NOMO-1 treated with dmso at 0.1 percent for 144 hours (cell line): Measurements from ENCODE around the gene ADORA2A.

Experiments
- DNase-seq: peaks from one replicate; lab custom pipeline; 2025; ENCODE audit not compliant: unreplicated experiment; lab: John Stamatoyannopoulos, UW

Gene ADORA2A

DNA sequence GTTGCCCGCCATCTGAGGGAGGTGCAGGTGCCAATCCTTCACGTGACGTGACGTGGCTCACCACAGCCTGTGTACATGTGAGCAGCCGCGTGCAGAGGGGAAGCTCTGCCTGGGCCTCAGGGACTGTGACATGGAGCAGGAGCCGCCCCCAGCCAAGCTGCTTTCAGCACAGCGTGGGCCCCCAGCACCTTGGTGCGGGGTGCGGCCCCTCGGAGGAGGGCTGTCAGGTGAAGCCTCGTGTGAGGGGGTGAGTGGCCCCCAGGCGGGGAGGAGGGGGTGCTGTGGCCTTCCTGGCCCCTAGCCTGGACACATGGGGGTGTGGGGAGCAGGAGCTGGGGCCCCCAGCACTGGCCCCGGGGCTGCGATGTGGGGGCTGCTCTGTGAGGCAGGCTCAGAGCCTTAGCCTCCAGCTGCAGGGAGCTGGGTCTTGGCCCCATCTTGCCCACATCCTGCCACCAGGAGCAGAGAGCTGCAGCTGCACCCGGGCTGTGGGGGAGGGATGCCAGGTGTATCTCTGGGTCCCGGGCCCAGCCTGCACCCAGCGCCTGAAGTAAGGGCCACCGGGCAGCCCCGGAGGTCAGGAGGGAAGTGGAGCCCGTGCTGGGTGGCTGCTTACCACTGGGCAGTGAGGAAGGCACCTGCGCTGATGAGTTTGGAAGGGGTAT, at the start of gene ADORA2A:
Gene ADORA2A, plus strand, starts transcription at position 100 of the 665 bp plus-strand sequence. CDS start 5,806 bp downstream, outside the sequence.
- no peak for DNase-seq

- no peak for DNase-seq
Measured at GRCh38 chr22:24379536-24379935, 47.9 kb upstream of the ADORA2A start.

- DNase-seq: no peak
Measured at GRCh38 chr22:24380220-24380904, 47.0 kb upstream of the ADORA2A start.

DNA sequence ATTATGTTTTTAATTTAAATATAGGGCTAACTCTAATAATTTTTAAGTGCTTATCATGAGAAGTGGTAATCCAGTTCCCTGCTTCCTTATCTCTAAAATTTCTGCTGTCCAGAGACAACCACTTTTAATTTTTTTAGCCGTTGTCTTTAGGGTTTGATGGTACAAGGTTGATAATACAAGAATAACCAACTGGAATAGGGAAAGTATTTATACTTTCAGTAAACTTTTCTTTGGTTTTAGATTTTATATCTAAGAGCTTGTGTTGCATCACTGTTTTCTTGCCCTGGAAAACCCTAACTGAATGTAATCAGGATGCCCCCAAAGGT, 46.5 kb upstream of the ADORA2A start:
- DNase-seq: no peak

- DNase-seq: no peak
Measured at GRCh38 chr22:24383061-24383460, 44.3 kb upstream of the ADORA2A start.

GRCh38 chr22:24384131-24384530, 43.3 kb upstream of the ADORA2A start:
- DNase-seq: no peak

- no peak for DNase-seq
Measured at GRCh38 chr22:24386937-24387471, 40.4 kb upstream of the ADORA2A start.

DNA sequence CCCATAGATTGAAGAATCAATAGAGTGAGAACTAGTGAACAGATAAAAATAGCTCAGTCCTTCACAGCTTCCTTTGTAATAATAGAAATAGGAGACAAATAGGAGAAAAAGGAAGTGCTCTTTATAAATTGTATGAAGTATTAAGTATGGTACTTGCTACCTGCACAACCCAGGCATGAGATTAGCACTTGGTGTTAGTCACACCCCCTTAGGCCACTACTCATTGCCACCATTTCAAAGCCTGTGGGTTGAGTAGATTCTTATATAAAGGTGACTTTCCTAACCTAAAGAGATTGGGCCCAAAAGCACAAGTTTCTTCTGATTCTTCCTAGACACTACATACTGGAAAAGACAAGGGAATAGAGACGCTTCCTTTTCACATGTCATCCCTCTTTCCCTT, 37.7 kb upstream of the ADORA2A start:
- DNase-seq: no peak

DNA sequence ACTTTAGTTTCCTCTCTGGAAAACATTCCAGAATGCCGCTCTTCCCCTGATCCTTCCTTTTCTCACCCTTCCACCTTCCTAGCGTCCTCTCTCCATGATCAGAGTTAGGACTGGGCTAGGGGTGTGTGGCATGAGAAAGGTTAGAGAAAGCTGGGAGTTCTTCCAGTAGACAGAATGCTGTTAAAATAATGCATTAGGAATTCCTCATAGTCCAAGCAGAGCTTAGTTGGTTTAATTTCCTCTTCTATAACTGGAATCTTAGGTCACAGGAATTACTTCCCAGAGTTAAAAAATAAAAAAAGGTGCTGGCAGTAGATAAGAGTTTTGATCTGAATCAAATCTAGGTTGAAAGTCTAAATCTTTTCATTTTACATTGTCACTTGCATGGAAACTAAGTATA, 37.2 kb upstream of the ADORA2A start:
- DNase-seq: no peak

DNA sequence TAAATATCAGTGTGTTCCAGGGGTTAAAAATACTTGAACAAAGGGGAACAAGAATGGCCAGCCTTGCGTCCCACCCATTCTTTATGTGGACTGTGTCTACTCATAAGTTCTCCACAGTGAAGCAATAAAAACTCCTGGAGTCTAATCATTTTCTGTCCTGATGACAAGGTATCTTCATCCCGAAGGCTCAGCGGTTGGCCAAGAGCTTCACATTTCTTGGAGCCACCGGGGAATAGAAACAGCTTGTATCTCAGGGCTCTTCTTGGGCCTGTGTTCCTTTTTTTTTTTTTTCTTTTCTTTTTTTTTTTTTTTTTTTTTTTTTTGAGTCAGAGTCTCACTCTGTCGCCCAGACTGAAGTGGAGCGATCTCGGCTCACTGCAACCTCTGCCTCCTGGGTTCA, 36.8 kb upstream of the ADORA2A start:
- no peak for DNase-seq

- no peak for DNase-seq
Measured at GRCh38 chr22:24391836-24392217, 35.6 kb upstream of the ADORA2A start.

DNA sequence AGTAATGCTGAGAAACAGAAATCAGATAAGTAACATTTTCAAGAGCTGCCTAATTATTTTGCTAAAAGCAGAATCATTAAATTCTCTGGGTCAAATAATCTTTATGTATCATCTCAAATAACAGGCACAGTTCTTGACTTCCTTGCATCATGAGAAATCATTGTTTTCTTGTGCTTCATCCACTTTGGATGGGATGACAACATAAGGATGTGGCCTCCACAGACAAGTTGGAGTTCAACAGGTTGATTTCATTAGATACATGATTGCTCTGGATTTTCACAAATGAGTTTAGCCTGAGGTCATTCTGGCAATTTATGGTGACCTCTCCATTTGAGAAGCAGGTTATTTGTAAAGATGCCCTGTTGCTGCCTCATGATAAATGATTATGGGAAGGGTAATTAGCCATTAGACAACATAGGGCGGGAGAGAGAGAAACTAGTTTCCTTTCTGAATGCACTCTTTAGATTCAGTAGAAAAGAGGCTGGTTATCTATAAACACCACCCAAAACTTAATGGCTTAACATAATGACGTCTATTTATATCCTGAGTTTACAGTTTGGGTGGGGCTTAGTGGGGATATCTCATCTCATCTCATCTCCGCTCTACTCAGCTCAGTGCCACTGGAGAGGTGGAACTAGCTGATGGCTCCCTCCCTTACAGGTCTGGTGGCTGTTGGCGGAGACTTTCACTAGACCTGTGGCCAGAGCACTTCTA, 35.0 kb upstream of the ADORA2A start:
- DNase-seq: no peak

DNA sequence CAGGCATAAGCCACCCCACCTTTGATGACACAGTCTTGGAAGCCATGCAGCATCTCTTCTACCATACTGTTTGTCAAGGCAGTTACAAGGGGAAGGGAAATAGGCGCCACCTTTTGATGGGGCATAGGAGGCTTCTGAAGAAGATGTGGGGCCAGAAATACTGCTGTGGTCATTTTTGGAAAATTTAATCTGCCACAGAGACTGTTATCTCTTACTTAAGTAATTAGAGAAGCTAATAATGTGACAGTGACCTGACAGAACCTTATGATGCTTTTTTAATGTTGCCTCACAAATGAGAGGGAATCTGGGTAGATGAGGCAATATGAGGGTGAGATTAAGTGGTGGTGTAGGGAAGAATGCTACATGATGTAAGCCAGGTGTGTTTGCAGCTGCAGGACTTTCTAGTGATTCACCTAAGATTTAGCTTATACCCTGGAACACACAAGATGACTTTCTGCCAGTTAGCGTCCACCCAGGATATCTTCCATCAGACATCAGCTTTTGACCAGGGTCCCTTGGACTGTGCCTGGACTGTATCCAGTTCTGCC, 34.3 kb upstream of the ADORA2A start:
- no peak for DNase-seq

DNA sequence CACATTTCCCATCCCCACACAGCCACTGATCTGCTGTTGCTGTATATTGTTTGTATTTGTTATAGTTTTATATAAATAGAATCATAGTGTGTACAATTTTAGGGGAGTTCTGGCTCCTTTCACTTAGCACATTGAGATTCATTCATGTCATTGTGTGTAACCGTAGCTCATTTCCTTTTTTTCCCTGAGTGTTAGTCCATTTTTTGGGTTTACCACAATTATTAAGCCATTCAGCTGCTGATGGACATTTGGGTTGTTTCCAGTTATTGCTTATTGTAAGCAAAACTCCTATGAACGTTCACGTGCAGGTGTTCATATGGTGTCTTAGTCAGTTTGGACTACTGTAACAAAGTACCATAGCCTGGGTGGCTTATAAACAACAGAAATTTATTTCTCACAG, 33.6 kb upstream of the ADORA2A start:
- no peak for DNase-seq

GRCh38 chr22:24394254-24394653, 33.1 kb upstream of the ADORA2A start:
- no peak for DNase-seq

DNA sequence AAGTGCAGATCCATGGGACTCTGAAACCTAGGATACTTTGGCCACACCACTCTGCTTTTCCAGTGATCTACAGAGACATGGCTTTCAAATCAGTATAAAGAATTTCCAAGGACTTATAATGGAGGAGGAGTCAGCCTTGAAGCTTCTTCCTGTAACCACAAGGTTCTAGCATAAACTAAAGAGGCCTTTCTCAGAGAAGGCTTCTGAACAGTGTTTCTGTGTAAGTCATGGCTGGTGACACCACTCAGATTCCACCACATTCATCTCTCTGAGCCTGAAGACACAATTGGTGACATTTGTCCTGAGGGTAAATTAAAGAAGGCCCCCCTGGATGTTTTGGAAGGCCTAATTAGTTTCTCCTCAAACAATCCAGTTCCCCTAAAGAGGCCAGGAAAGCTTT, 29.0 kb upstream of the ADORA2A start:
- no peak for DNase-seq

- DNase-seq: no peak
Measured at GRCh38 chr22:24400034-24400725, 27.2 kb upstream of the ADORA2A start.

DNA sequence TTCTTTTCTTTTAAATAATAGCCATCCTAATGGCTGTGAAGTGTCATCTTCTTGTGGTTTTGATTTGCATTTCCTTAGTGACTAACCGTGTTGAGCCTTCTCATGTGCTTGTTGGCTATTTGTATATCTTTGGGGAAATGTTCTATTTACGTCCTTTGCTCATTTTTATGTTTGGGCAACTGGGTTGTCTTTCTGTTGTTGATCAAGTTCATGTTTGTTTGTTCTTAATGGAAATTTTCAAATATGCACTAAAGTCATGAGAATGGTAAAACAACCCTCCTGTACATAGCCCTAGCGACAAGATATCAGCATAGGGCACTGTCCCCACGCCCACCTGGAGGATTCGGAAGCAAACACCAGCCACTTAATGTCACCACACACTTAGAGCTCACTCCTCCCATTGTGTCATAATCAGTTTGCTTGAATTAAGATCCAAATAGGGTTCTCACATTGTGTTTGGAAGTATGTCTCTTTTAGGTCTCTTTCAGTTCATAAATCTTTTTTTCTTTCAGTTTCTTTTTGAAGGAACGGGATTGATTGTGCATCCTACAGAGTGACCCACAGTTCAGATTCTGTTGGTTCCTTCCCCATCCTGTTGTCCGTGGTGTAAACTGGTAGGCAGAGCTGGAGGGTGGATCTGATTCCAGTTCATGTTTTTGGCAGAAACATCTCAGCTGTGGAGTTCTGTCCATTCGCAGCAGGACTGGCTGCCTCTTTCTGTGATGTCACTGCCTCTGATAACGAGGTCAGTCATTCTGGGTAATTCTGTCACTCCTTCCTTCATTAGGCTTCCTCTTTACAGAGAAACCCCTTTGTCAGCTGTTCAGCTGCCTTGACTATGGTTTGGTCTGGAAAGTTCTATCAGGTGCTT, 26.4 kb upstream of the ADORA2A start:
- no peak for DNase-seq

DNA sequence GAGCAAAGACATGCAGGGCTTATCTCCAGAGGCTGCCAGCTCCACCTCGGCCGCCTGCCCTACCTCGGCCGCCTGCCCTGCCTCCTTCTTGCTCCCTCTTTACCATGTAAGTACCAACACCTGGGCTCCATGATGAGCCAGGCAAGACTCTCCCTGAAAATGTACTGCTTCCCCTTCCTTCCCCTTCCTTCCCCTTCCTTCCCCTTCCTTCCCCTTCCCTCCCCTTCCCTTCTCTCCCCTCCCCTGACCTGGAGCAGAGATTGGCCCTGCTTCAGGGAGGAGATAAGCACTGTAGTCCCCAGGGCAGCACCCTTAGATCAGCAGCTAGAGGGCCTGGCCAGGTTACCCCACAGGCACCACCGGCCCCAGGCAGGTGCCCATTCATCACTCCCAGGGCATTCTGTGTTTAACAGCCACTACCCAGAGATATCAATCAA, 25.4 kb upstream of the ADORA2A start:
- DNase-seq: no peak
